Measurements from ENCODE around the gene CIC. TPM values are rescaled to one million over a fixed set of nuclear protein-coding genes. Genes with fewer than 3 reads are reported as not detected.

CIC gene
- total RNA-seq: 34.6 TPM
- long read RNA-seq, partial matches to known transcripts: 5 of 12 reads
- long read RNA-seq, other reads (novel, unspliced or antisense): 5 of 12 reads

DNA sequence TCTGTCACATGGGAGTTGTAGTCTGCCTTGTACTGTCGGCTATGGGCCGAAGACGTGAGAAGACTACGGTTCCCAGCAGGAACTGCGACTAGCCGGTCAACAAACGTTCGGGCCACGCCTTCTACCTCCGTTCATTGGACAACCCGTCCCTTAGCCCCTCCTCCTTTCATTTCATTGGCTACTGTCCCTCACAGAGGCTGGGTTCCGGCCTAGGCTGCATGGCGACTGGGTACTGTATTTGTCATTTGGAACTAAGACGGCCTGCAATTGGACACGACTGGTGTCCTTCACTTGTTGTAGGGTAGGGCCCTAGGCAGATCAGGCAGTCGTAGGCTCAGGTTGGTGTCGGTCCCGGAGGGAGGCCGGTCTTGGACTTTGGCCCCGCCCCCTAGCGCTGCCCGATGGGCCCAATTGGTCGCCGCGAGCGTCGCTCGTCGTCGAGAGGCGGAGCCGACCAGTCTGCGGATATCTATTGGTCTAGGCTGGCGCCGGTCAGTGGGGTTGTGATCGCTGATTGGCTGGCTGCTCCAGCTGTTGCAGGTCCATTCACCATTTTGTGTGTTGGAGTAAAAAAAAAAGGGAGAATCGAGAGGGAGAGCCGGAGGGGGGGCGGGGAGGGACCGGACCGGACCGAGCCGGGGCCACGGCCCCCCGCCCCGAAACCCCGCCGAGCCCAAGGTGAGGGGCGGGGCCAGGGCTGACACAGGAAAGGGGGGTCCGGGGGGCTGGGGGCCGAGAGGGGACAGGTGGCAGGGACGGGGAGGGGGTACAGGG lies at the start of gene CIC:
TSS of gene CIC (plus strand) at position 549 of the 774 bp plus-strand sequence. CDS start 2,532 bp downstream, outside the sequence.
- ATAC-seq: peak; percentile 93
- intact Hi-C loops (cut with DNase I): loop anchor here (2.0 kb wide), 2 partner anchors 14 to 24 kb away; partner anchors contain the start of gene ERF
- DNase-seq (ENCODE audit: missing footprints): peak; percentile 99

DNA sequence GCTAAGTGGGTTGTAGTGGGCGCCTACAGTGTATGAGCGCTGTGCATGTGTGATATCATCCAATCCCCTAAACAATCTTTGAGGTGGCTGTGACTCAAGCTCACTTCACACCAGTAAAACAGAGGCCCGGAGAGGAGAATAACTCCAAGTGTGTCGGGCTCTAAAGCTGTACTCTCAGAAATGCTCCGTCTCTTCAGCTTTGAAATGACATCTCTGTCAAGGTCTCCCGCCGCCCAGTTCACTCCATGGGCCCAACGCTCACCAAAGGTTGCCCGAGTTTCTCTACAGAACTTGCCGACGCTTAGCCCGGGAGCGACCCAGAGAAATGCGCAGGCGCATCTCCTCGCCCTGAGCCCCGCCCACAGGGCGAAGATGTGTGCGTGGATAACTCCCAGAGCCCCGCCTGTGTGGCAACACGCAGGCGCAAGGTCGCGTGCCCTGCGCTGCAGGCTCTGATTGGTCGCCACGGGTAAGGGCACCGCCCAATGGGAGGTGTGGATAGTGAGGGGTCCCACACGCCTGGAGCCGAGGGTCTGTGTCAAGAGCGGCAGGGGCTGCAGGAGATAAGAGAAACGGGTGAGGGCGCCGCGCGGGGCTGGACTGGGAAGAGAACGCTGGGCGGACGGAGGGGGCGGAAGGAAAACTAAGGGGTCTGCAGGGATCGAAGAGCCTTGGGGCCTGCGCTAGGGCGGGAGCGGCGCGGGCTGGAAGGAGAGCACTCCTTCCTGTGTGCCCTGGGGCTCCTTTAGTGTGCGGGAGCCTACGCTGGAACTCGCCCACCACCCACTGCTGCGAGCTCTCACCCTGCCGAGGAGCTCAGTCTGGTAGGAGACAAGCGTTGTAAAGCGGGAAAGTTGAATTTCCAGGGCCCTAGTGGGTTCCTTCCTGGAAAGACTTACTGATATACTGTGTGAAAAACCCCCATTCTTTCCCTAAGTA lies 49.0 kb upstream of the CIC start, which contains the start of gene ZNF526:
TSS of gene ZNF526 (plus strand) at position 501 of the 939 bp plus-strand sequence. CDS start 4,092 bp downstream, outside the sequence.
- intact Hi-C loops (cut with DNase I): loop anchor here (1.0 kb wide), 1 partner anchor 22 kb away; the partner anchor contains the start of gene GSK3A
- DNase-seq (ENCODE audit: missing footprints) (peak; percentile 98), ATAC-seq (peak; percentile 94)

DNA sequence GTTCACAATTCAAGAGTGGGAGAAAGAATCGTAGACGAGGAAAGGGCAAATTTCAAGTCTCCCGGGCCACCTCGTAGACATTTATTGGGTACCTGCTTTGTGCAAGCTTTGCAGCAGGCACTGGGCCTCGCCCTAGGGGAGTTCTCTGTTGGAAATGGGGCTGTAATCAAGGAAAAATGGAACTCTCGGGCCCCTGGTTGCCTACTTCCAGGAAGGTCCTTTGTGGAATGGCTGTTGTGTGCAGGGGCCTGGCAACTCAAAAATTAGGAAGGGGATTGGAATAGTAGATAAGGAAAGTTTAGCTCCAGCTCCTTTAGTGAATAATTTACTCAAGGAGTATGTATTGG lies 48.3 kb upstream of the CIC start:
- DNase-seq (ENCODE audit: missing footprints) (no peak), ATAC-seq (no peak)
- intact Hi-C loops (cut with DNase I): loop anchor here (1.0 kb wide), 1 partner anchor 22 kb away; the partner anchor contains the start of gene GSK3A

DNA sequence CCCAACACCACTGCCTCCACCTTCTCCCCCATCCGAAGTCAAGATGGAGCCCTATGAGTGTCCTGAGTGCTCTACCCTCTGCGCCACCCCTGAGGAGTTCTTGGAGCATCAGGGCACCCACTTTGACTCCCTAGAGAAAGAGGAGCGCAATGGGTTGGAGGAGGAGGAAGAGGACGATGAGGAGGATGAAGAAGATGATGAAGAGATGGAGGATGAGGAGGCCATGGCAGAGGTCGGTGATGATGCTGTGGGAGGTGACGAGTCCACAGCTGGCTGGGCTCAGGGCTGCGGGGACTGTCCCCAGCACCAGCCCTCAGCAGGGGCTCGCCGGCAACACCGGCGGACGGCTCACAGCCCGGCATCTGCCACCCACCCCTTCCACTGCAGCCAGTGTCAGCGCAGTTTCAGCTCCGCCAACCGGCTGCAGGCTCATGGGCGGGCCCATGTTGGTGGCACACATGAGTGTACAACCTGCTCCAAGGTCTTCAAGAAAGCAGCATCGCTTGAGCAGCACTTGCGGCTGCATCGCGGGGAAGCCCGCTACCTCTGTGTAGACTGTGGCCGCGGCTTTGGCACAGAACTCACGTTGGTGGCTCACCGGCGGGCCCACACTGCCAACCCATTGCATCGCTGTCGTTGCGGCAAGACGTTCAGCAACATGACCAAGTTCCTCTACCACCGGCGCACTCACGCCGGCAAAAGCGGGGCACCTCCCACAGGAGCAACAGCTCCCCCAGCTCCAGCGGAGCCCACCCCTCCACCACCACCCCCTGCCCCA lies 43.9 kb upstream of the CIC start:
- DNase-seq (ENCODE audit: missing footprints): peak; percentile 23
- intact Hi-C loops (cut with DNase I): no loop called here
- ATAC-seq: no peak

DNA sequence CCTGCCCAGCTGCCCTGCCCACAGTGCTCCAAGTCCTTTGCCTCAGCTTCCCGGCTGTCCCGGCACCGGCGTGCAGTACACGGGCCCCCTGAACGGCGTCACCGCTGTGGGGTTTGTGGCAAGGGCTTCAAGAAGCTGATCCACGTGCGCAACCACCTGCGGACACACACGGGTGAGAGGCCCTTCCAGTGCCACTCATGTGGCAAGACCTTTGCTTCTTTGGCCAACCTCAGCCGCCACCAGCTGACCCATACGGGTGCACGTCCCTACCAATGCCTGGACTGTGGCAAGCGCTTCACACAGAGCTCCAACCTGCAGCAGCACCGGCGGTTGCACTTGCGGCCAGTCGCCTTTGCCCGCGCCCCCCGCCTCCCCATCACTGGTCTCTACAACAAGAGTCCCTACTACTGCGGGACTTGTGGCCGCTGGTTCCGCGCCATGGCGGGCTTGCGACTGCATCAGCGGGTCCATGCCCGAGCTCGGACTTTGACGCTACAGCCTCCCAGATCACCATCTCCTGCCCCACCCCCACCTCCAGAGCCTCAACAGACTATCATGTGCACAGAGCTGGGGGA lies 43.2 kb upstream of the CIC start:
- intact Hi-C loops (cut with DNase I): no loop called here
- ATAC-seq (no peak), DNase-seq (ENCODE audit: missing footprints) (no peak)

DNA sequence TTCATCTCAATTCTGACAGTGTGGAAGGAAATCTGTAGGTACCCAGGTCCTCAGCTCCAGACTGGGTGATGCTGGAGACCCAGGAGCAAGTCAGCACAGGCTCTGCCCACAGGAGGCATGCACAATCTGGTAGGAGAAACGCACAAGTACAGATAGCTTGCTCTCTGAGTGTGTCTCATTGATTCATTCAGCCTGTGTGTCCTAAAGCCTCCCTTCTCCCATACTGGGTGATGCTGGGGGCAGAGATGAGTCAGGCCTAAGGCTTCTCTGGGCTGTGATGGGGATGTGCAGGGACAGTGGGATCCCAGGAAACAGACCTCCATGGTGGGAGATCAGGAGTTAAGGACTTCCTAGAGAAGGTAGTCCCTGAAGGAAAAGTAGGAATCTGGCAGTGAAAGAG lies 42.2 kb upstream of the CIC start:
- ATAC-seq: no peak
- no peak for DNase-seq (ENCODE audit: missing footprints)
- intact Hi-C loops (cut with DNase I): no loop called here

DNA sequence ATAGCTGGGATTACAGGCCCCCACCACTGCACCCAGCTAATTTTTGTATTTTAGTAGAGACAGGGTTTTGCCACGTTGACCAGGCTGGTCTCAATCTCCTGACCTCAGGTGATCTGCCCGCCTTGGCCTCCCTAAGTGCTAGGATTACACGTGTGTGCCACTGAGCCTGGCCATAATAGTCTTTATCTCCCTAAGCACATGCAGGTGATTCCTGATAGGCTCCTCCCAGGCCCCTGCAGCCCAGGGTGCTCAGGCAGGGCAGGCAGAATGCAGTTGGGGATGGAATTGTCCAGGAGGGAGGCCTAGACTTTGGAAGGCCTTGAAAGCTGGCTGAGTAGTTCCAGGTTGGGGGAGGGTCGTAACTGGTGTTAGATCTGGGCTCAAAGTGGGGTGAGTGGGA lies 40.4 kb upstream of the CIC start:
- intact Hi-C loops (cut with DNase I): no loop called here
- no peak for ATAC-seq
- DNase-seq (ENCODE audit: missing footprints): no peak

DNA sequence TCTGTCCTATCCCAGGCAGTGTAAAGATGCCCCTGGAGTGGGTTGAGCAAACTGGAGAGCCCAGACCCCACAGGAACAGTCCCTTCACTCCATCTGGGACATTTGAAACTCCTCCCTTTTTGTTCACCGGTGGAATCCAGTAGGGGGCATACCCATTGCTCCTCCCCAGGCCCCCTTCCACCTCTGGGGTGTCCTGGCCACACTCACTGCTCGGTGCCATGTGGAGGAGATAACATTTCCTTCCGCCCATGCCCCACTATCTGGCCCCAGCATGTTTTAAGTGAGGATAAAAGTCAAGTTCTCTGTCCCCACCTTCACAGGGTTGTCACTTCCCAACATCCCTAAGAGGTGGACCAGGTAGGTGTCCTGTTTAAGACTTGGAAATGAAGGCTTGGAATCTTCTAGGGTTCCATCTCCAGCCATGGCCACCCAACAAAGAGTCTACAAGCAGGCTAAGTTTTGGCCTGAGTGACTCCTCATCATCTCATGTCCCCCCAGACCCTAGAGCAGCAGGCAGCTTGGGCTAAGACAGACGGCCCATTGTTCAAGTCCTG lies 39.7 kb upstream of the CIC start:
- DNase-seq (ENCODE audit: missing footprints): no peak
- intact Hi-C loops (cut with DNase I): no loop called here
- ATAC-seq: no peak

DNA sequence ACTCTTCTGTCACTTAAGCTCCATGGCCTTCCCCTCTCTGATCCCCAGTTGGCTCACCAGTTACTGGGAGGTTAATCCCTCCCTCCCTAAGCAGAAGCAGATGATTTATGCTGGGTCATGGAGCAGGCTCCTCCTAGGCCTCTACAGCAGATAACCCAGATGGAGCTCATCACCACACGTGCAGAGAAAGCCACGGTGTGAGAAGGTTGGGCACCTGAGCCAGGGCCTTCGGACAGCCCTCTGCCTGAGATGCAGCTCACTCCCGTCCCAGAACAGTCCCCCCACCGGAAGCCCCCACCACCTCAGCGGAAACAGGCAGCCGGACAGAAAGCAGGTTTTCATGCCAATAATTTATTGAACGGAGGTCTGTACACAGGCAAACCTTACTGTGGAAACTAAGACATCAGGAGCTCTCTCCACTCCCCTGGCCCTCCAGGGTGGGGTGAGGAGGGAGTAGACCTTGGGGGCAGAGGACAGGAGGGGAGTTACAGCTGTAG lies 39.1 kb upstream of the CIC start:
- DNase-seq (ENCODE audit: missing footprints) (no peak), ATAC-seq (no peak)
- intact Hi-C loops (cut with DNase I): no loop called here

DNA sequence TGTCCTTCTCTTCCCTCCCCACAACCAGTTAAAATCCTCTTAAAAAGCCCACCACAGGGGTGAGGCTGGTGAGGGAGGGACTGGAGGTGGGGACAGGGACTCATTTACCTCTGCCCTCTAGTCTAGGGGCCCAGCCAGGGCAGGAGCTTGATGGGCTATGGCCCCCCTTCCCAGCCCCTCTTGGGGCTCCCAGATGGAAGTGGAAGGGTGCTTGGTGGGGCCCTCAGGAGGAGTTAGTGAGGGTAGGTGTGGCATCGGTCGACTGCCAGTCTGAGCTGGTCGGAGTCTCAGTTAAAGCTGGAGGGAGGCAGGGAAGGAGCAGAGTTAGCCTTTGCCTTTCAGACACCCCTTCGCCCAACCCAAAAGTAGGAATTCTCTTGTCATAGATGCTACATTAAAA lies 38.5 kb upstream of the CIC start:
- intact Hi-C loops (cut with DNase I): no loop called here
- DNase-seq (ENCODE audit: missing footprints): no peak
- ATAC-seq: no peak

DNA sequence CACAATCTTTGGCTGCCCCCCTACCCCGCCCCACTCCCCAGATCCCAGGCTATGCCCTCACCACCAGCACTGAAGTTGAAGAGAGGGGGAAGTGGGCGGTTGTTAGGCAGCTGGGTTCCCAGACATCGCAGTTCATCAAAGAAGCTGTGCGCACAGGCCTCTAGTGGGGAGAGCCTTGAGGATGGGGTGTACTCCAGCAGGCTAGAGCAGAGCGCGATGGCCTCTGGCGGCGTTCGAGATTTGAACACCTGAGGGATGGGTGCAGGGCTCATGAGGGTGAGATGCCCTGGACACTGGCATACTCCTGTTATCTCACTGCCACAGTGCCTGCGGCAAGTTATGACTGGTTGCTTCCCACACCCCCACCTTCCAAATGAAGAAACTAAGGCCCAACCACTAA lies 36.6 kb upstream of the CIC start:
- intact Hi-C loops (cut with DNase I): no loop called here
- ATAC-seq: no peak
- DNase-seq (ENCODE audit: missing footprints): no peak

DNA sequence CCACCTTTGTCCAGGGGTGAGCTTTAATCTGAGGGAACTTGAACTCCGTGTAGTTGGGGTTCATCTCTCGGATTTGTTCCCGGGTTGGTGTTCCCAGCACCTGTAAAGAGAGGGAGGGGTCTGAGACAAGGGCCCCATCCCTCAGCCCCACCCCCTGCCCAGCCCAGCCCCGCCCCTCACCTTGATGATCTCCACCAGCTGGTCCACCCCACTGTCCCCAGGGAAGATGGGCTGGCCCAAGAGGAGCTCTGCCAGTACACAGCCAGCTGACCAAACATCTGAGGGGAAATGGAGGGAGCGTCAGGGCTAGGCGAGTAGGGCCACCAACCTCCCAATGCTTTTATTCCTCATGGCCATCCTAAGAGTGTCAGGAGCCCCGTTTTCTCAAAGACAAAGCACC lies 35.9 kb upstream of the CIC start:
- no peak for ATAC-seq
- no peak for DNase-seq (ENCODE audit: missing footprints)
- intact Hi-C loops (cut with DNase I): no loop called here

DNA sequence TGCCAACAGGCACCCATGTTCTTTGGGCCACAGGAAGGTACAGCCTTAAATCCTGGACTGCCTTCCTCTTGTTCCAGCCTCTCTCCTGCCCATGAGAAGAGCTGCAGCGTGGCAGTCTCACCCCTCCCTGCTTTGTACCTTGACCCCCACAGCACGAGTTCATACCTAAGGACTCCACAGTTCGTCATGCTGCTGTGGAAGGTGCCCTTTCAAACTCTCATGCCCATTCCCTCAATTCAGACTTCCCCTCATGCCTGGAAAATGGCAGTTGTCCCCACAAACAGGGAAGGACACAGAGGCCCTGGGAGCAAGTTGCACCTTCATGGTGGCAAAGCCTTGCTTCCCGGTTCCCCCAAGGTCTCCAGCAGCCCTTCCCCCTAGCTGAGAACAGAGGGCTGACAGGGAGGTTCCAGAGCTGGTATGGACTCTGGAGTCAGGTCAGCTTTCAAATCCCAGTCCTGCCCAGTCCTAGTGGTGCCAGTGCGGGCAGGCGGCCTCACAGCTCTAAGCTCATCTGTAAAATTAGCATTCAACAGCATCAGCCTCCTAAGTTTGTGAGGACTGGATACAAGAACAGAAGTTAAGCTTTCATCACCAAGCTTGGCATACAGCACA lies 35.3 kb upstream of the CIC start:
- DNase-seq (ENCODE audit: missing footprints) (no peak), ATAC-seq (no peak)
- intact Hi-C loops (cut with DNase I): no loop called here

DNA sequence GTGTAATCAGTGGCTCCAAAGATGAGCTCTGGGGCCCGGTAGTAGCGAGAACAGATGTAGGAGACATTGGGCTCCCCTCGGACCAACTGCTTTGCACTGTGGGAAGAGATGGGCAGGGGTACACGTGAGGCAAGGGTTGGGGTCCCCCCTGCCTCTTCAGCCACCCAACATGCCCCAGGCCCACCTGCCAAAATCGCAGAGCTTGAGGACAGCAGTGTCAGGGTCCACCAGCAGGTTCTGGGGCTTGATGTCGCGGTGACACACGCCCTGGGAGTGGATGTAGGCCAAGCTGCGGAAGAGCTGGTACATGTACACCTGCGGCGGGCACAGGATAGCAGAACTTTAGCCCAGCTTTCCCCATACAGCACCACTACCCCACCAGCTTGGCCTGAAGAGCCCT lies 34.7 kb upstream of the CIC start:
- ATAC-seq: no peak
- DNase-seq (ENCODE audit: missing footprints): no peak
- intact Hi-C loops (cut with DNase I): no loop called here

DNA sequence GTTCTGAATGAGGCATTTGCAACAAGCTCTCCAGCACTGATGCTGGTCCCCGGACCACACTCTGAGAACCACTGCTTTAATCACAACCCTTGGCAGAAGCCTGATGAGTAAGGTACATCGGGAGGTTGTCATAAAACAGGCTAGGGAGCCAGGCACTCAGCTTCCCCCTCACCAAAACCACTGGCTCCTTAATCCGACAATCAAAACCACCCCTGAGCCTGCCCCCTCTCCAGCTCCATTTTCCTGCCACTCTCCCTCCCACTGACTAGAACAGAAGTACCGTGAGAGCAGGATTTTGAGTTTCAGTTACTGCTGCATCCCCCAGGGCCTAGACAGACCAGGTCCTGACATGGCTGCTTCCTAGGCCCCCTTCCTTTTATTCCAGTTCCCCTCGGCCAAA lies 33.9 kb upstream of the CIC start:
- DNase-seq (ENCODE audit: missing footprints) (no peak), ATAC-seq (no peak)
- intact Hi-C loops (cut with DNase I): no loop called here

DNA sequence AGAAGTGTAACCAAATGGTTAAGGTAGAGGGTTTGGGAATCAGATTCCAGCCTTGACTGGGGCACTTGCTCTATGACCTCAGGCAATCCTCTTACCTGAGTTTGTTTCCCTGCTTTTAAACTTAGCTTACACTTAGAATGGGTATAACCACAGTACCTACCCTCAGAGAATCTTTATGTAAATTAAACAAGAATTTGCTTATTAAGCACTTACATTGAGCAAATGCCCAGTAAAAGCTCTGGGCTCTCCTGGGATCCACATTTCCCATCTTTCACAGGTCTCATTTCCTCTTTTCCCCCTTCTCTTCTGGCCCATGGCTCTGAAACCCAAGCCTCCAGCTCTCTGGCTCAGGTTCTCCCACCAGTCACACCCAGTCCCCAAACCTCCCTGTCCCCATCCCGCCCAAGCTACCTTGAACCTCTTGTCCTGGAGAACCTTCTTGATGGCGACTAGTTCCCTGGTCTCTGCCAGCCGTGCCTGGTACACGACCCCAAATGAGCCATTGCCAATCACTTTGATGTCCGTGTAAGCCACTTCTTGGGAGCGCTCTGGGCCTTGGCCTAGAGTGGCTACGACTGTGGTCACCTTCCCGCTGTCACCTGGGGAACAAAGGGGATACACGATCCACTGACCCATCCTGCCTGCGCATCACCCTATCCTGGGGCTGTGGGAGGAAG lies 29.4 kb upstream of the CIC start:
- intact Hi-C loops (cut with DNase I): loop anchor here (5.0 to 10.0 kb wide), 2 partner anchors 155 to 193 kb away; partner anchors contain the start of gene CNFN

DNA sequence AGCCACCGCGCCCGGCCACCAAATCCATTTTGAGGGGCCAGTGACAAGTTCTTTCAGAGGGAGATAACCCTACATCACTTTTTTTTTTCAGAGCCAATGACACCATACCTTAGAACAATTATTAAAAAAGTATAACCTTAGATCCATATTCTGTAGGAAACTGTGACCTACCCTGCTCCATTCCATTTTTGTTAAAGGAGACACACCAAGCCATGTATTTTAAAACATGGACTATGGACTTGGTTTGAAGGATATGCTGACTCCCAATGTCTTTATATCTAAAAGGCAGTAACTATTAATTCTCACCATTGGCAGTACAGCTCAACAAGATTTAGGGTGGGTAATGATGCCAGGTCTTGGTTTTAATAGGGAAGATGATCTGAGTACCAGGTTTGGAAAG lies 27.8 kb upstream of the CIC start:
- intact Hi-C loops (cut with DNase I): loop anchor here (5.0 to 10.0 kb wide), 2 partner anchors 154 to 191 kb away; partner anchors contain the start of gene CNFN
- DNase-seq (ENCODE audit: missing footprints) (peak; percentile 57), ATAC-seq (no peak)

More for the DNA sequence above, 29.4 kb upstream of the CIC start:
- peak; percentile 56 for DNase-seq (ENCODE audit: missing footprints)
- ATAC-seq: no peak
